WTC11 (cell line): ENCODE results near the gene ZBTB21.

ENCODE experiments used
- ATF6 ChIP-seq: sonication (generic); formaldehyde crosslinking; IDR thresholded peaks from 2 replicates; pipeline ENCODE4 v1.8.1; 2023; ENCODE audit warnings: mild to moderate bottlenecking, missing genetic modification reagents
- CREM ChIP-seq: sonication (generic); formaldehyde crosslinking; IDR thresholded peaks from 2 replicates; pipeline ENCODE4 v1.8.1; 2022; ENCODE audit warnings: mild to moderate bottlenecking, missing genetic modification reagents, moderate library complexity
- CTCF ChIP-seq: fragments of 200-600 bp; IDR thresholded peaks from 2 replicates; pipeline ENCODE4 v1.8.0; 2022; ENCODE audit warnings: antibody characterized with exemption
- ESRRA ChIP-seq: sonication (generic); formaldehyde crosslinking; IDR thresholded peaks from 2 replicates; pipeline ENCODE4 v1.8.1; 2022; ENCODE audit warnings: mild to moderate bottlenecking, missing genetic modification reagents, borderline replicate concordance
- ETV6 ChIP-seq: sonication (generic); formaldehyde crosslinking; IDR thresholded peaks from 2 replicates; pipeline ENCODE4 v1.8.1; 2022; ENCODE audit warnings: mild to moderate bottlenecking, missing genetic modification reagents
- SP1 ChIP-seq: sonication (generic); formaldehyde crosslinking; conservative IDR thresholded peaks from 2 replicates; pipeline ENCODE4 v1.8.1; 2022; ENCODE audit warnings: missing genetic modification reagents
- USF1 ChIP-seq: sonication (generic); formaldehyde crosslinking; IDR thresholded peaks from 2 replicates; pipeline ENCODE4 v1.8.0; 2022; ENCODE audit warnings: mild to moderate bottlenecking, missing genetic modification reagents
- ZSCAN18 ChIP-seq: fragments of 250-450 bp; sonication (Bioruptor Pico); IDR thresholded peaks from 2 replicates; pipeline ENCODE4 v2.1.2; 2022; ENCODE audit warnings: mild to moderate bottlenecking, moderate library complexity

- TF ChIP-seq CTCF (no peak), CREM (CRISPR knock-in tag) (no peak), ATF6 (CRISPR knock-in tag) (no peak), ETV6 (CRISPR knock-in tag) (no peak), USF1 (no peak), SP1 (no peak), ZSCAN18 (CRISPR knock-in tag) (no peak), ESRRA (no peak)
Measured at GRCh38 chr21:42027822-42028765, 17.9 kb upstream of the ZBTB21 start.
